HepG2 (cell line): ENCODE results near the gene ASB11. TPM values are rescaled to one million over a fixed set of nuclear protein-coding genes. Genes with fewer than 3 reads are reported as not detected.

ENCODE experiments used
- ATAC-seq: fragments of 200-7000 bp; cut with Tn5 transposase; 3 replicates; pipeline ENCODE4 v1.9.1; 2020; ENCODE audit warnings: mild to moderate bottlenecking, moderate library complexity
- BruUV-seq: library from RNA; stranded (reverse); fragments of 400-500 nt; replicated peaks from 2 replicates; lab custom pipeline; 2021; lab: Mats Ljungman, UMichigan
- CTCF ChIA-PET: fragments of 300-600 bp; formaldehyde crosslinking; extraction: SDS; loops from one replicate; lab custom pipeline; 2021; ENCODE audit warnings: low total read pairs, inconsistent platforms, low intra/inter-chr PET ratio; lab: Yijun Ruan, JAX
- POLR2A ChIA-PET: fragments of 350-600 bp; sonication (Branson Sonifier 250); formaldehyde crosslinking; loops from one replicate; lab custom pipeline; 2020; ENCODE audit warnings: antibody characterized with exemption, inconsistent platforms; lab: Yijun Ruan, JAX
- DNase-seq: peaks from one replicate; pipeline ENCODE4 v3.0.0-alpha.2; 2015; ENCODE audit warnings: low spot score
- FAIRE-seq: peaks from 3 replicates; lab custom pipeline; 2011; peaks lifted over from hg19 to GRCh38; lab: Jason Lieb, UNC
- H2AFZ ChIP-seq: one replicate; pipeline ENCODE4 v1.6.1; 2011; ENCODE audit warnings: low read length, inconsistent platforms
- H3K27ac ChIP-seq: fragments of 300-600 bp; 3 replicates; pipeline ENCODE4 v1.8.0; 2011; ENCODE audit warnings: mixed run types, mild to moderate bottlenecking, mixed read lengths, low read length, inconsistent platforms; ENCODE audit not compliant: insufficient read depth; ENCODE audit errors: extremely low read length
- H3K27me3 ChIP-seq, 2 experiments: fragments of 200-600 bp in 1 of 2; 2 replicates in 1 of 2; 3 replicates in 1 of 2; pipeline versions ENCODE4 v1.6.0 to v1.8.0; 2011; ENCODE audit warnings: low read length in 2 of 2, mild to moderate bottlenecking in 2 of 2, moderate library complexity in 2 of 2, inconsistent platforms in 1 of 2; ENCODE audit not compliant: insufficient read depth in 2 of 2, control insufficient read depth in 1 of 2
- H3K36me3 ChIP-seq, 2 experiments: fragments of 200-600 bp in 1 of 2; replicated peaks in 1 of 2; 2 replicates in 1 of 2; 3 replicates in 1 of 2; pipeline versions ENCODE4 v1.5.1 to v1.8.0; 2011; ENCODE audit warnings: low read length in 2 of 2, inconsistent platforms in 1 of 2; ENCODE audit not compliant: insufficient read depth in 2 of 2, control insufficient read depth in 1 of 2
- H3K4me1 ChIP-seq: 2 replicates; pipeline ENCODE4 v1.5.1; 2012; ENCODE audit warnings: low read length, inconsistent platforms; ENCODE audit not compliant: insufficient read depth
- H3K4me2 ChIP-seq: 2 replicates; pipeline ENCODE4 v1.6.0; 2011; ENCODE audit warnings: low read depth, low read length, inconsistent platforms
- H3K4me3 ChIP-seq, 3 experiments: fragments of 200-600 bp in 1 of 3; sonication (generic), shearing (Covaris generic) in 1 of 3; replicated peaks in 1 of 3; 2 replicates each; pipeline ENCODE4 v1.5.1; 2011 to 2016; ENCODE audit warnings: low read length in 3 of 3, inconsistent platforms in 2 of 3, low read depth in 2 of 3, mild to moderate bottlenecking in 2 of 3, control low read depth in 1 of 3, mixed read lengths in 1 of 3; ENCODE audit not compliant: insufficient read depth in 1 of 3
- H3K79me2 ChIP-seq: one replicate; pipeline ENCODE4 v1.6.1; 2011; ENCODE audit warnings: low read length, inconsistent platforms; ENCODE audit not compliant: insufficient read depth
- H3K9ac ChIP-seq: 2 replicates; pipeline ENCODE4 v1.6.0; 2011; ENCODE audit warnings: mild to moderate bottlenecking, low read depth, low read length, inconsistent platforms; ENCODE audit not compliant: insufficient read depth
- H3K9me3 ChIP-seq: 2 replicates; pipeline ENCODE4 v1.5.1; 2012; ENCODE audit warnings: mild to moderate bottlenecking, low read length
- H4K20me1 ChIP-seq: 2 replicates; pipeline ENCODE4 v1.6.0; 2011; ENCODE audit warnings: inconsistent platforms, mild to moderate bottlenecking, low read length, moderate library complexity; ENCODE audit not compliant: insufficient read depth
- ARHGAP35 ChIP-seq: sonication (generic); formaldehyde crosslinking; IDR thresholded peaks from 2 replicates; pipeline ENCODE4 v1.9.0; 2022; ENCODE audit warnings: mild to moderate bottlenecking, inconsistent platforms, moderate library complexity, missing genetic modification reagents, borderline replicate concordance
- MAFG ChIP-seq: sonication (generic); formaldehyde crosslinking; IDR thresholded peaks from 2 replicates; pipeline ENCODE4 v1.5.1; 2020; ENCODE audit warnings: mild to moderate bottlenecking, missing genetic modification reagents
- MLLT10 ChIP-seq: sonication (generic); formaldehyde crosslinking; IDR thresholded peaks from 2 replicates; pipeline ENCODE4 v1.4.0; 2020; ENCODE audit warnings: missing genetic modification reagents
- NPAS2 ChIP-seq: sonication (generic); formaldehyde crosslinking; IDR thresholded peaks from 2 replicates; pipeline ENCODE4 v1.8.0; 2022; ENCODE audit warnings: mild to moderate bottlenecking, missing genetic modification reagents, borderline replicate concordance
- ZMYM3 ChIP-seq: sonication (generic); formaldehyde crosslinking; IDR thresholded peaks from 2 replicates; pipeline ENCODE4 v1.5.1; 2020; ENCODE audit warnings: mild to moderate bottlenecking, missing genetic modification reagents
- WGBS: methylation state at CpG from one replicate; pipeline ENCODE4 v1.1.6; 2017; ENCODE audit warnings: low lambda C conversion rate; 5-methylcytosine and 5-hydroxymethylcytosine counted together
- in situ Hi-C: cut with HindIII; loops from 2 replicates; pipeline ENCODE4 v1.10.0; 2017; ENCODE audit warnings: low pct_unique_long_range_greater_than_20kb; ENCODE audit not compliant: extremely low pct_ligation_motif_present
- intact Hi-C: fragments of 100-400 bp; cut with micrococcal nuclease; formaldehyde crosslinking; loops from one replicate; pipeline ENCODE4 v1.10.0; 2022; ENCODE audit not compliant: unreplicated experiment
- polyA plus RNA-seq, 8 experiments: library from polyadenylated mRNA; depleted of rRNA in 3 of 8; stranded (reverse) in 7 of 8; unstranded in 1 of 8; fragments of >200 nt; fragmentation: Illumina TruSeq in 4 of 8; extraction: Trizol in 4 of 8; gene quantifications; 2 replicates each; pipeline versions ENCODE4 v1.2.1 to v1.2.3, GENCODE V29; 2011 to 2016; ENCODE audit warnings: low read depth in 4 of 8, missing spikeins in 1 of 8, mixed read lengths in 1 of 8; ENCODE audit not compliant: insufficient read depth in 1 of 8
- total RNA-seq, 5 experiments: library from RNA; depleted of rRNA; stranded (reverse); fragments of >200 nt; fragmentation: Illumina TruSeq; extraction: Trizol; gene quantifications; 2 replicates each; pipeline ENCODE4 v1.2.3, GENCODE V29; 2016; ENCODE audit warnings: low read depth in 1 of 5
- TF ChIP-seq, protein P1 (sequence below): sonication (generic); formaldehyde crosslinking; IDR thresholded peaks from 2 replicates; pipeline ENCODE4 v1.9.0; 2021; ENCODE audit warnings: missing genetic modification reagents, borderline replicate concordance

Gene ASB11
- total and polyA plus RNA-seq, 2 of the 13 experiments (the other 11 are each of a cell fraction or from before 2014, with no cell fraction given): not detected

DNA sequence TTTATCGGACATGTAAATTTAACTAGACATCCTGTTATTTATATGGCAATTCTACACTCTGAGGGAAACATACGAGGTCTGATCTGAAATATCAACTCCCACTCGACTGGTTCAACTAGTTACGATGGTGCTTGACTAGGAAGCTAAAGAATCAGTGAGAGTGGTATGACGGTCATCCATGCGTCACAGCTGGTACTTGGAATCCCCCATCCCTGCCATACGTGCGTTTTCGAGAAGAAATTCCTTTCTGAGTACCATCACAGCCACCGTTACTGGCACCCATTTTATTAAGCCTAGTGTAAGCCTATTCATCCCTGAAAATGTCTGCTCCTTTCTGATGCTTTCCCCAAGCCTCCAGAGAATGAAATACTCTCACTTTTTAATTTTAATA is 20.6 kb upstream of the ASB11 start:
- no peak for ATAC-seq
- Histone ChIP-seq H3K27me3 (no peaks in the 10 kb centered on the region; a peak in 1 of 5 replicates), H3K4me2 (peak overlapping the region; percentile 95), H3K9ac (peak overlapping the region; percentile 34; the same call in 1 of the 2 replicates), H2AFZ (peak overlapping the region; percentile 42), H3K79me2 (peaks cover 11% of the 10 kb centered on the region), H3K36me3 (peaks cover 2 to 7% of the 10 kb centered on the region in 2 experiments; a peak in 3 of 5 replicates), H3K27ac (no peak overlapping the region), H3K4me3 (peak overlapping the region; percentile 44 to 63 (median 55); a peak in 5 of 6 replicates), H3K9me3 (no peaks in the 10 kb centered on the region), H3K4me1 (peaks cover 7% of the 10 kb centered on the region; the same call in 1 of the 2 replicates), H4K20me1 (no peaks in the 10 kb centered on the region)
- no TSS peak for BruUV-seq
- ChIA-PET POLR2A (no interaction called here), CTCF (no interaction called here)
- WGBS: under 1% methylated on average over 10 of the region's 10 CpGs
- intact Hi-C loops: no loop called here
- no peak for DNase-seq
- FAIRE-seq: no peak
- no peak for TF ChIP-seq ZMYM3 (CRISPR knock-in tag)
- TF ChIP-seq ARHGAP35 (CRISPR knock-in tag): no peak
- TF ChIP-seq MAFG (CRISPR knock-in tag): no peak
- TF ChIP-seq, protein P1, sequence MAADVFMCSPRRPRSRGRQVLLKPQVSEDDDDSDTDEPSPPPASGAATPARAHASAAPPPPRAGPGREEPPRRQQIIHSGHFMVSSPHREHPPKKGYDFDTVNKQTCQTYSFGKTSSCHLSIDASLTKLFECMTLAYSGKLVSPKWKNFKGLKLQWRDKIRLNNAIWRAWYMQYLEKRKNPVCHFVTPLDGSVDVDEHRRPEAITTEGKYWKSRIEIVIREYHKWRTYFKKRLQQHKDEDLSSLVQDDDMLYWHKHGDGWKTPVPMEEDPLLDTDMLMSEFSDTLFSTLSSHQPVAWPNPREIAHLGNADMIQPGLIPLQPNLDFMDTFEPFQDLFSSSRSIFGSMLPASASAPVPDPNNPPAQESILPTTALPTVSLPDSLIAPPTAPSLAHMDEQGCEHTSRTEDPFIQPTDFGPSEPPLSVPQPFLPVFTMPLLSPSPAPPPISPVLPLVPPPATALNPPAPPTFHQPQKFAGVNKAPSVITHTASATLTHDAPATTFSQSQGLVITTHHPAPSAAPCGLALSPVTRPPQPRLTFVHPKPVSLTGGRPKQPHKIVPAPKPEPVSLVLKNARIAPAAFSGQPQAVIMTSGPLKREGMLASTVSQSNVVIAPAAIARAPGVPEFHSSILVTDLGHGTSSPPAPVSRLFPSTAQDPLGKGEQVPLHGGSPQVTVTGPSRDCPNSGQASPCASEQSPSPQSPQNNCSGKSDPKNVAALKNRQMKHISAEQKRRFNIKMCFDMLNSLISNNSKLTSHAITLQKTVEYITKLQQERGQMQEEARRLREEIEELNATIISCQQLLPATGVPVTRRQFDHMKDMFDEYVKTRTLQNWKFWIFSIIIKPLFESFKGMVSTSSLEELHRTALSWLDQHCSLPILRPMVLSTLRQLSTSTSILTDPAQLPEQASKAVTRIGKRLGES: no peak
- TF ChIP-seq NPAS2 (CRISPR knock-in tag): no peak
- TF ChIP-seq MLLT10: no peak
- in situ Hi-C loops: loop anchor here (25.0 kb wide), 1 partner anchor 351 kb away; no protein-coding TSS in a partner anchor
